ENCODE results near the gene NR4A1. TPM values are rescaled to one million over a fixed set of nuclear protein-coding genes. Genes with fewer than 3 reads are reported as not detected.

NR4A1 gene
- 10 to 100 TPM in 2 of 8 experiments, 1 to 10 TPM in 6; 3.4 to 11.8 (median 7.7) TPM for total RNA-seq

DNA sequence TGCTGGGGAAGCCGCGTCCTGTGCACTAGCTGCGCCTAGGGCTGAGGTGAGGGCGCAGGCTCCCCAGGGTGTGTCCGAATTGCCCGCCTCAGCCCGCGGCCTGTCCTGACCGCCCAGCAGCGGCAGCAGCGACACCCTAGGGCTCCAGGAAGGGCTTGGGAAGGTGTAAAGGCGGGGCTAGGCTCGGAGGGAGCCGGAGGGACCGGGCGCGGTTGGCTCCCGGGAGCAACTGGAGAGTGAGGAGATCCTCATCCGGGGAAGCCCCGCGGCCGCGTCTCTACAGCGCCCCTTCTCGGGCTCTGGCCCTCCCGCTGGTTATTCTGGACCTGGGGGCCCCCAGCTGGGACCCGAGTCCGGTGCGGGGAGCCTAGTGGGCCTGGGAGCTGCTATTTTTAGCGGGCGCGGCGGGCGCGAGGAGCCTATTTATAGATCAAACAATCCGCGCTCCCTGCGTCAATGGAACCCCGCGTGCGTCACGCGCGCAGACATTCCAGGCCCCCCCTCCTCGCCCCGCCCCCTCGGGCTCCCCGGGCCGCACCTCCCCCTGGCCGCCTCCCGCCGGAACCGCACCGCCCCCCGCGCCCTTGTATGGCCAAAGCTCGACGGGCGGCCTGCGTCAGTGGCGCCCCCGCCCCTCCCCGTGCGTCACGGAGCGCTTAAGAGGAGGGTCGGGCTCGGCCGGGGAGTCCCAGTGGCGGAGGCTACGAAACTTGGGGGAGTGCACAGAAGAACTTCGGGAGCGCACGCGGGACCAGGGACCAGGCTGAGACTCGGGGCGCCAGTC is at the start of gene NR4A1:
Gene NR4A1 (plus strand): TSS at position 685 of the 784 bp plus-strand sequence. CDS start 2,887 bp downstream, outside the sequence.
- 0 to 1% methylated on average over 10 to 15 of the region's 77 CpGs; no CpG with 5 or more reads in 8 of the 10 experiments for WGBS, 10 experiments
- peak; percentile 54 to 87 (median 85) for ATAC-seq (replicated peaks in 6 of 8)
- peaks cover 11 to 14% of the 10 kb centered on the region in 2 donors for H3K4me1 ChIP-seq (replicated peaks in 1 of 2)
- H3K27ac ChIP-seq = peak within 1 kb of the TSS in 1 of 2 donors; percentile 26
- in situ Hi-C loops (cut with MboI; ENCODE audit: low pct_unique_long_range_greater_than_20kb in 2 of 9, low sequenced_read_pairs in 9 of 9, unreplicated experiment in 9 of 9) = no loop called here
- peak within 1 kb of the TSS; percentile 33 to 43 (median 34) for H3K4me3 ChIP-seq

DNA sequence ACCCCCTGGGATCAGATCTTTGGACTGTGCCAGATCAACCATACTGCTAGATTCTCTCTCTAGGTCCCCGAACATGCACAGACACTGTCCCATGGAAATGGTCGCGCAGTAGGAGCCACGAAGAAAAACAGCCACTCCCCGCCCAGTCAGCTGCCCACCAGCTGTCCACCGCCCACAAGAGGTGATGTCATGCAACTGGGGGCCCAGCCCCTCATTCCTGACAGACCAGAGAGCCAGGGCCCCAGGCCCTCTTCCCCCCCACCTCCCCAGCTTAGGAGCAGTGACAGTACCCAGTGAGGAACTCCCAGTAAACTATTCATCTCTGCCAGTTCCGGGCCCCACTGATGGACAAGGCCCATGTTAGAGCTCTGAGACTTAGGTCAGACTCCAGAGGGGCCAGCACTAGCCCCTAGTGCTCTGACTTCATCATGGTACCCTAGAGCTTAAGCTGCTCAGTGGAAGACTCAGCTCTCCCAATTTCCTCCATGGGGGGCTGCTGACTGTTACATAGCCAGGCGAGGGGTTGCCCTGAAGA is 48.2 kb upstream of the NR4A1 start:
- no peak for ATAC-seq (replicated peaks in 6 of 8)
- WGBS, 10 experiments = 80 to 100% (median 80%) methylated on average over 1 of the region's 8 CpGs; no CpG with 5 or more reads in 7 of the 10 experiments
- no peak overlapping the region for H3K27ac ChIP-seq
- H3K4me3 ChIP-seq = no peak overlapping the region
- in situ Hi-C loops (cut with MboI; ENCODE audit: low pct_unique_long_range_greater_than_20kb in 2 of 9, low sequenced_read_pairs in 9 of 9, unreplicated experiment in 9 of 9) = no loop called here
- H3K4me1 ChIP-seq (replicated peaks in 1 of 2) = peaks cover 11 to 19% of the 10 kb centered on the region in 2 donors

DNA sequence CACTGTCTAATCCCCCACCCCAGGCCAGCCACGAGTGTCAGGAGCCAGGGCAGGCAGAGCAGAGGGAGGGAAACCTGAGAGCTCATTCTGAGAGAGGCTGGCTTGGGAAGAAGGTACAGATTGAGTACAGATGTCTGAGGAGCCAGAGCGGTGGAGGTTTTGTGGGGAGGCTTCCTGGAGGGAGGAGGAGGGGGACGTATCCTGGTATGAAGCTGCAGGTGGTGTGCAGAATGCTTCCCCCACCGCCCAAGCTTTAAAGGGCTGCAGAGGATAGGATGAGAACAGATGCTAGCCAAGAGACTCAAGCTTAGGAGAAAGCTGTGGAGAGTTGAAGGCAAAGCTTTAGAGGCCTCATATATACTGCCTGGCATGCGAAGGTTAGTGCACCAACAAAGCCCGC is 47.7 kb upstream of the NR4A1 start:
- 67 to 100% (median 93%) methylated on average over 1 to 3 of the region's 6 CpGs; no CpG with 5 or more reads in 4 of the 10 experiments for WGBS, 10 experiments
- ATAC-seq (replicated peaks in 6 of 8) = no peak
- no peak overlapping the region for H3K27ac ChIP-seq

GRCh38 chr12:52004042-52004648 is 47.1 kb upstream of the NR4A1 start:
- peak in 5 of 8 experiments; percentile 7 to 40 (median 18) for ATAC-seq (replicated peaks in 6 of 8)
- Histone ChIP-seq H3K27ac (no peak overlapping the region), H3K4me3 (no peak overlapping the region), H3K4me1 (replicated peaks in 1 of 2) (peaks cover 11 to 19% of the 10 kb centered on the region in 2 donors)
- 20 to 100% (median 79%) methylated on average over 1 to 5 of the region's 5 CpGs; no CpG with 5 or more reads in 2 of the 10 experiments for WGBS, 10 experiments
- in situ Hi-C loops (cut with MboI; ENCODE audit: low pct_unique_long_range_greater_than_20kb in 2 of 9, low sequenced_read_pairs in 9 of 9, unreplicated experiment in 9 of 9) = no loop called here

More for the DNA sequence above, 47.7 kb upstream of the NR4A1 start:
- Histone ChIP-seq H3K4me3 (no peak overlapping the region), H3K4me1 (replicated peaks in 1 of 2) (peaks cover 11 to 19% of the 10 kb centered on the region in 2 donors)
- in situ Hi-C loops (cut with MboI; ENCODE audit: low pct_unique_long_range_greater_than_20kb in 2 of 9, low sequenced_read_pairs in 9 of 9, unreplicated experiment in 9 of 9) = no loop called here

GRCh38 chr12:52005218-52005902 is 45.9 kb upstream of the NR4A1 start:
- Histone ChIP-seq H3K4me3 (no peak overlapping the region), H3K27ac (no peak overlapping the region), H3K4me1 (replicated peaks in 1 of 2) (peaks cover 20 to 29% of the 10 kb centered on the region in 2 donors)
- WGBS, 10 experiments = 82 to 100% (median 86%) methylated on average over 1 to 4 of the region's 10 CpGs; no CpG with 5 or more reads in 5 of the 10 experiments
- in situ Hi-C loops (cut with MboI; ENCODE audit: low pct_unique_long_range_greater_than_20kb in 2 of 9, low sequenced_read_pairs in 9 of 9, unreplicated experiment in 9 of 9) = no loop called here
- ATAC-seq (replicated peaks in 6 of 8) = no peak

DNA sequence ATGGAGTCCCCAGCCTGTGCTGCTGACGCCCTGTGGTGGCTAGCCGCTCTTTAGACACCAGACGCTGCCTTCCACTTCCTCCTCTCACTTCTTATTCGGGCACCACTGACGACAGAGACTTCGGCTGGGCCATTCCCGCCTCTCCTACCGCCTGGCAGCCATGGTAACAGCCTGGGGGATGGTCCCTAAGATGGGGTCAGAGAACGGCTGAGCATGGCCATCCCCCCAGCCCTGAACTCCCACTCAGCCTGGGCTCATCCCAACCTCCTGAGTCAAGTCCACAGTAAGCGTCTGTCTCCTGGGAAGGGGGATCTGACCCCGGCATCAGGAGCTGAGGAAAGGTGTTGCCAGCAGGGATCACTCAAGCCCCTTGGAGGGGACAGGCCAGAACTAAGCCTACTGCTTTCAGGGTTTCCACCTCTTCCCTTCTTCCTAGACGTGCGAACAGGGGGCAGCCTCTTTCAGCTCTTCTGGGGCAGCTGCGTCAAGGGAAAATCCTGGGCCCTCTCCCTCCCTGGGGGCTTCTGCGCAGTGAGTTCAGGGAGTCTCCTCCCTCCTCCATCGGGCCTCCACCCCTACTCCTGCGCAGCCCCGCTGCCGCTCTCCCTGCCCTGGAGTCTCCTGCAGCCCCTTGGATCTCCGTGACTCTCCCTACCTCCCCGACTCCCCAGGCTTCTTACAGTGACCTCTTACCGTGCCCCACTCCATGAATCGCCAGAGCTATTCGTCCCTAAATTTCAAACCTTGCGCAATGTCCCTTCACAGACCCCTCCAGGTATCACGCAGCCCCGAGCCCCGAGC is 45.1 kb upstream of the NR4A1 start:
- in situ Hi-C loops (cut with MboI; ENCODE audit: low pct_unique_long_range_greater_than_20kb in 2 of 9, low sequenced_read_pairs in 9 of 9, unreplicated experiment in 9 of 9) = no loop called here
- H3K4me3 ChIP-seq = peak overlapping the region; percentile 16 to 49 (median 34)
- WGBS, 10 experiments = 14 to 100% (median 20%) methylated on average over 1 to 6 of the region's 28 CpGs; no CpG with 5 or more reads in 5 of the 10 experiments
- peak in 5 of 8 experiments; percentile 4 to 42 (median 33) for ATAC-seq (replicated peaks in 6 of 8)
- H3K27ac ChIP-seq = no peak overlapping the region
- peaks cover 28 to 36% of the 10 kb centered on the region in 2 donors for H3K4me1 ChIP-seq (replicated peaks in 1 of 2)

GRCh38 chr12:52006726-52007157 is 44.5 kb upstream of the NR4A1 start, which contains the start of gene TAMALIN:
Gene TAMALIN (plus strand): TSS chr12:52006946. CDS start chr12:52007020, 74 bp downstream.
- peak within 1 kb of the TSS; percentile 16 to 49 (median 34) for H3K4me3 ChIP-seq
- WGBS, 10 experiments = no CpG with 5 or more reads among the region's 60 CpGs
- ATAC-seq (replicated peaks in 6 of 8) = peak; percentile 1 to 44 (median 18)
- in situ Hi-C loops (cut with MboI; ENCODE audit: low pct_unique_long_range_greater_than_20kb in 2 of 9, low sequenced_read_pairs in 9 of 9, unreplicated experiment in 9 of 9) = no loop called here
- H3K4me1 ChIP-seq (replicated peaks in 1 of 2) = peaks cover 33 to 39% of the 10 kb centered on the region in 2 donors
- H3K27ac ChIP-seq = no peak within 1 kb of the TSS

- WGBS, 10 experiments = 0 to 30% methylated on average over 2 to 4 of the region's 72 CpGs; no CpG with 5 or more reads in 8 of the 10 experiments
- H3K4me3 ChIP-seq = peak overlapping the region; percentile 16 to 49 (median 34)
- no peak overlapping the region for H3K27ac ChIP-seq
- peak in 5 of 8 experiments; percentile 3 to 23 (median 6) for ATAC-seq (replicated peaks in 6 of 8)
- H3K4me1 ChIP-seq (replicated peaks in 1 of 2) = peaks cover 34 to 39% of the 10 kb centered on the region in 2 donors
- in situ Hi-C loops (cut with MboI; ENCODE audit: low pct_unique_long_range_greater_than_20kb in 2 of 9, low sequenced_read_pairs in 9 of 9, unreplicated experiment in 9 of 9) = no loop called here
Measured at GRCh38 chr12:52007158-52007921, 43.9 kb upstream of the NR4A1 start.

GRCh38 chr12:52007982-52008510 is 43.2 kb upstream of the NR4A1 start:
- 80% methylated on average over 3 of the region's 5 CpGs; no CpG with 5 or more reads in 9 of the 10 experiments for WGBS, 10 experiments
- no peak for ATAC-seq (replicated peaks in 6 of 8)
- Histone ChIP-seq H3K4me1 (replicated peaks in 1 of 2) (peaks cover 34 to 39% of the 10 kb centered on the region in 2 donors), H3K4me3 (peak overlapping the region in 2 of 5 donors; percentile 45 to 49), H3K27ac (no peak overlapping the region)
- in situ Hi-C loops (cut with MboI; ENCODE audit: low pct_unique_long_range_greater_than_20kb in 2 of 9, low sequenced_read_pairs in 9 of 9, unreplicated experiment in 9 of 9) = no loop called here

DNA sequence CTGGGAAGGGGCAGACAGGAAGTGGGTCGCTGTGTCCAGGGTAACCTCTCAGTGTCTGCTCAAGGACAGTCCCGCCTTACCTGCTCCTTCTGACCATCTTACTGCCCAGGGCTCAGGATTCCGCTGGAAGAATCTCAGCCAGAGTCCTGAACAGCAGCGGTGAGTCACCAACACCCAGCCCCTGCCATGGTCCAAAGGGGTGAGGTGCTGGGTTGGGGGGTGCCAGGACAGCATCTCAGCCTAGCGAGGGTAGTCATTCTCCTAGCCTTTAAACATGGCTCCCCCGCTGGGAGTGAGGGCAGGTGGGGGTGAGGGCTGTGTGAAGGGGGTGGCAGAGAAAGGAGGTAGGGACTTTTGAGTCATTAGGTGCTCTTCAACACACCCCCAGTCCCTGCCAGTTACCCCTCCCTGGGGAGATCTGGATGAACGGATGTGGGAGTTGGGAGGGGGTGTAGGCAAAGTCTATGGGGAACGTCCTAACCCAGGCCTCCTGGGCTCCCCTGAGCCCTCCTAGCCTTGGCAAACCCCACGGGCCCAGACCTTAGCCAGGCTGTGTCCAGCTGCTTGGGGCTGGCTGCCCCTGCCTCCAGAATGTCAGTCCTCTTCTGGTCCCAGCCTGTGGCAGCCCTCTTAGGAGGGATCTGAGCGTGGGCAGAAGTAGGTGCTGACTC is 42.0 kb upstream of the NR4A1 start:
- WGBS, 10 experiments = 60 to 100% (median 91%) methylated on average over 1 to 3 of the region's 10 CpGs; no CpG with 5 or more reads in 2 of the 10 experiments
- peak overlapping the region in 1 of 2 donors; percentile 50 for H3K27ac ChIP-seq
- ATAC-seq (replicated peaks in 6 of 8) = no peak
- in situ Hi-C loops (cut with MboI; ENCODE audit: low pct_unique_long_range_greater_than_20kb in 2 of 9, low sequenced_read_pairs in 9 of 9, unreplicated experiment in 9 of 9) = no loop called here
- H3K4me3 ChIP-seq = no peak overlapping the region
- peaks cover 34 to 35% of the 10 kb centered on the region in 2 donors for H3K4me1 ChIP-seq (replicated peaks in 1 of 2)
